Measurements from ENCODE around the gene PRR20A.
A peak's percentile ranks its signal among the peaks of the same experiment; 100 is the strongest.
"Not testable (repeated sequence)": the region's sequence is repeated elsewhere in the genome, so short reads cannot be mapped to it uniquely, and the experiment has no call there.

Gene PRR20A

DNA sequence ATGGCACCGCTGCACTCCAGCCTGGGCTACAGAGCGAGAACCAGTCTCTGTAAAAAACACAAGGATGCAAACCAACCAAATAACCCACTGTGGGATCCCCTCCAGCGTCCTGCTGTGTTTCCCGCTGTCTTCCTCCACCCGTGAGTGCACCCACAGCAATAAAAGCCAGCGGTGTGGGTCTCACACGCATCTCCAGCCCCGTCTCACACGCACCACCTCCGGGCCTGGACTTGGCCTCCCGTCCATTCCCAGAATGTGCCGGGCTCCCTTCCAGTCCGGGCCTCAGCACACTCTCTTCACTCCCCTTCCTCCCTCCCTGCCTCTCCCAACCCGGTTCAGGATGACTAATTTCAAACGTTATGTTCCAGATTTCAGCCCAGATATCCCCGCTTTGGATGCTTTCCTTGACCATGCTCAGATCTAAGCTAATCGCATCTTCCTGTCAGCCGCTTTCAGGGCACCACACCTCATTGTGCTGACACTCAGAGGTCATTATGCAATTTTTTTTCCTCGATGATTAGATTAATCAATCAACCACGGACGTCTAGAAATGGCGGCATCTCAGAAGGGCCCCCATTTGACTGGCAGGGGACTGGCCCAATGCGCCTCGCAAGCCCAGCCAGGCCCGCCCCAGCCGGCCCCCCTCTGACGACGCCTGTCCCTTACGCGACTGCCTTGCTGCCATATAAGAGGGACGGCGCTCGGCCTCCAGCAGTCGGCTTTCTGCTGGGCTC lies at the start of gene PRR20A:
TSS of gene PRR20A (plus strand) at position 684 of the 734 bp plus-strand sequence. CDS start 387 bp downstream, outside the sequence.
- DNase-seq (ENCODE audit: low read depth); H3K4me3 ChIP-seq (ENCODE audit: low read depth, low read length); in situ Hi-C loops (cut with HindIII; ENCODE audit: low sequenced_read_pairs): not testable (repeated sequence)

DNA sequence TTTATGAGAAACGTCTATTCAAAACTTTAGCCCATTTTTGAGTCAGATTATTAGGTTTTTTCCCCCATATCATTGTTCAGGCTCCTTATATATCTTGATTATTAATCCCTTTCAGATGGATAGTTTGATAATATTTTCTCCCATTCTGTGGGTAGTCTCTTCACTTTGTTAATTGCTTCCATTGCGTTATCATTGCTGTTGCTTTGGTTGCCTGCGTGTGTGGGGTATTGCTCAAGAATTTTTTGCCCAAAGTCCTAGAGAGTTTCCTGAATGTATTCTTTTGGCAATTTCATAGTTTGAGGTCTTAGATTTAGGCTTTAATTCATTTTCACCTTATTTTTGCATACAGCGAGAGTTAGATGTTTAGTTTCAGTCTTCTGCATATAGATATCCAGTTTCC lies 25.8 kb upstream of the PRR20A start:
- TF ChIP-seq, protein P1, sequence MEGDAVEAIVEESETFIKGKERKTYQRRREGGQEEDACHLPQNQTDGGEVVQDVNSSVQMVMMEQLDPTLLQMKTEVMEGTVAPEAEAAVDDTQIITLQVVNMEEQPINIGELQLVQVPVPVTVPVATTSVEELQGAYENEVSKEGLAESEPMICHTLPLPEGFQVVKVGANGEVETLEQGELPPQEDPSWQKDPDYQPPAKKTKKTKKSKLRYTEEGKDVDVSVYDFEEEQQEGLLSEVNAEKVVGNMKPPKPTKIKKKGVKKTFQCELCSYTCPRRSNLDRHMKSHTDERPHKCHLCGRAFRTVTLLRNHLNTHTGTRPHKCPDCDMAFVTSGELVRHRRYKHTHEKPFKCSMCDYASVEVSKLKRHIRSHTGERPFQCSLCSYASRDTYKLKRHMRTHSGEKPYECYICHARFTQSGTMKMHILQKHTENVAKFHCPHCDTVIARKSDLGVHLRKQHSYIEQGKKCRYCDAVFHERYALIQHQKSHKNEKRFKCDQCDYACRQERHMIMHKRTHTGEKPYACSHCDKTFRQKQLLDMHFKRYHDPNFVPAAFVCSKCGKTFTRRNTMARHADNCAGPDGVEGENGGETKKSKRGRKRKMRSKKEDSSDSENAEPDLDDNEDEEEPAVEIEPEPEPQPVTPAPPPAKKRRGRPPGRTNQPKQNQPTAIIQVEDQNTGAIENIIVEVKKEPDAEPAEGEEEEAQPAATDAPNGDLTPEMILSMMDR (IDR thresholded peaks at IDR 0.05; ENCODE audit: low read depth, low read length, missing control alignments) = no peak
- DNase-seq (ENCODE audit: low read depth) = no peak
- in situ Hi-C loops (cut with HindIII; ENCODE audit: low sequenced_read_pairs) = no loop called here
- H3K4me3 ChIP-seq (ENCODE audit: low read depth, low read length) = no peak overlapping the region

GRCh38 chr13:57123681-57124080 lies 17.0 kb upstream of the PRR20A start:
- DNase-seq (ENCODE audit: low read depth) = peak; percentile 50
- H3K4me3 ChIP-seq (ENCODE audit: low read depth, low read length) = no peak overlapping the region
- TF ChIP-seq, protein P1 (IDR thresholded peaks at IDR 0.05; ENCODE audit: low read depth, low read length, missing control alignments) = no peak
- in situ Hi-C loops (cut with HindIII; ENCODE audit: low sequenced_read_pairs) = no loop called here

- DNase-seq (ENCODE audit: low read depth) = no peak
- in situ Hi-C loops (cut with HindIII; ENCODE audit: low sequenced_read_pairs) = no loop called here
- TF ChIP-seq, protein P1 (IDR thresholded peaks at IDR 0.05; ENCODE audit: low read depth, low read length, missing control alignments) = no peak
- H3K4me3 ChIP-seq (ENCODE audit: low read depth, low read length) = no peak overlapping the region
Observed at GRCh38 chr13:57128909-57129308, 11.8 kb upstream of the PRR20A start.

GRCh38 chr13:57136093-57136492 lies 4.6 kb upstream of the PRR20A start:
- no peak overlapping the region for H3K4me3 ChIP-seq (ENCODE audit: low read depth, low read length)
- DNase-seq (ENCODE audit: low read depth) = no peak
- in situ Hi-C loops (cut with HindIII; ENCODE audit: low sequenced_read_pairs) = no loop called here
- TF ChIP-seq, protein P1 (IDR thresholded peaks at IDR 0.05; ENCODE audit: low read depth, low read length, missing control alignments) = no peak

- TF ChIP-seq, protein P1 (IDR thresholded peaks at IDR 0.05; ENCODE audit: low read depth, low read length, missing control alignments) = no peak
- no peak overlapping the region for H3K4me3 ChIP-seq (ENCODE audit: low read depth, low read length)
- DNase-seq (ENCODE audit: low read depth) = no peak
- in situ Hi-C loops (cut with HindIII; ENCODE audit: low sequenced_read_pairs) = no loop called here
Observed at GRCh38 chr13:57137585-57137984, 3.1 kb upstream of the PRR20A start.

DNA sequence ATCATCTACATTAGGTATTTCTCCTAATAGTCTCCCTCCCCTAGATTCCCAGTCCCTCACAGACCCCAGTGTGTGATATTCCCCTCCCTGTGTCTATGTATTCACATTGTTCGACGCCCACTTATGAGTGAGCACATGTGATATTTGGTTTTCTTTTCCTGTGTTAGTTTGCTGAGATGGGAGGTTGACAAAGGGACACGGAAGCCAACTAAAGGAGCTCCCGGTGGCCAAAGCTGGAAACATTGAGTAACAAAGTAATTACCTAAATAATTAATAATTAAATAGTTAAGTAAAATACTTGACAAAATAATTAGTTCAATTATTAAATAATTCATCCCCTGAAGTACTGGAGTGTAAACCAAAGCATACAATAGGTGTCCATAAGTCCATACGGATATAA lies 1.7 kb upstream of the PRR20A start:
- H3K4me3 ChIP-seq (ENCODE audit: low read depth, low read length) = no peak overlapping the region
- DNase-seq (ENCODE audit: low read depth) = no peak
- TF ChIP-seq, protein P1 (IDR thresholded peaks at IDR 0.05; ENCODE audit: low read depth, low read length, missing control alignments) = no peak
- in situ Hi-C loops (cut with HindIII; ENCODE audit: low sequenced_read_pairs) = no loop called here

- H3K4me3 ChIP-seq (ENCODE audit: low read depth, low read length); DNase-seq (ENCODE audit: low read depth); in situ Hi-C loops (cut with HindIII; ENCODE audit: low sequenced_read_pairs): not testable (repeated sequence)
Observed at GRCh38 chr13:57139781-57140180, 937 bp upstream of the PRR20A start.

DNA sequence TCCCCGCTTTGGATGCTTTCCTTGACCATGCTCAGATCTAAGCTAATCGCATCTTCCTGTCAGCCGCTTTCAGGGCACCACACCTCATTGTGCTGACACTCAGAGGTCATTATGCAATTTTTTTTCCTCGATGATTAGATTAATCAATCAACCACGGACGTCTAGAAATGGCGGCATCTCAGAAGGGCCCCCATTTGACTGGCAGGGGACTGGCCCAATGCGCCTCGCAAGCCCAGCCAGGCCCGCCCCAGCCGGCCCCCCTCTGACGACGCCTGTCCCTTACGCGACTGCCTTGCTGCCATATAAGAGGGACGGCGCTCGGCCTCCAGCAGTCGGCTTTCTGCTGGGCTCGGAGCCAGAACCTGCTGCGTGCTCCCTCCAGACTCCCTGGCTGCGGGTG lies 6.5 kb downstream of the PRR20A start, which contains the start of gene PRR20B:
TSS of gene PRR20B (plus strand) at position 301 of the 400 bp plus-strand sequence. CDS start 387 bp downstream, outside the sequence.
- H3K4me3 ChIP-seq (ENCODE audit: low read depth, low read length); DNase-seq (ENCODE audit: low read depth); in situ Hi-C loops (cut with HindIII; ENCODE audit: low sequenced_read_pairs): not testable (repeated sequence)

DNA sequence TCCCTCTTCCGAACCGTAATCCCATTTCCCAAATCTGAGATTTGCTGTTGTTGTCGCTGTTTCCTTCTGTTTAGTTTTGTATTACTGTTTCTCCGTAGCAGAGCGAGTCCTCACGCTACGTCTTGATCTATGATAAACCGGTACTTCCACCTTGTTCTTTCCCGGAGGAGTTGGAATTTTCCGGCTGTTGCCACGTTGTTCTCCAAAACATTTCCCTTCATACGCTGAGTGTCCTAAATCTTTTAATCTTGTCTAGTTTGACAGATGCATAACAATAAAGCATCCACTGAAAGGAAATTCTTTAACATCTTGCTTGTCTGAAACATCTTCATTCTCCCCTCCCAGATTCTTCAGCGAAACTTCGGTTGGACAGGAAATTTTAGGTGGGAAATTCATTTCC lies 7.4 kb downstream of the PRR20A start:
- in situ Hi-C loops (cut with HindIII; ENCODE audit: low sequenced_read_pairs); H3K4me3 ChIP-seq (ENCODE audit: low read depth, low read length); DNase-seq (ENCODE audit: low read depth): not testable (repeated sequence)
